ENCODE data around the gene ERH.

GRCh38 chr14:69357544-69358200 is 40.4 kb downstream of the ERH start:
- TF ChIP-seq CTCF (conservative IDR thresholded peaks at IDR 0.05 in 1 of 2, IDR thresholded peaks at IDR 0.05 in 1 of 2; ENCODE audit: extremely low read depth in 1 of 2, insufficient read depth in 1 of 2, low read depth in 1 of 2, low read length in 2 of 2) (no peak), EZH2 (IDR thresholded peaks at IDR 0.05; ENCODE audit: borderline replicate concordance, low read length) (no peak)
